ENCODE results near the gene ASCL5. TPM values are rescaled to one million over a fixed set of nuclear protein-coding genes. Genes with fewer than 3 reads are reported as not detected.
A peak's percentile ranks its signal among the peaks of the same experiment; 100 is the strongest.

ASCL5 gene
- total RNA-seq, 1 donor from 2014 or later, result under 0.01 TPM

- TF ChIP-seq, protein P1, sequence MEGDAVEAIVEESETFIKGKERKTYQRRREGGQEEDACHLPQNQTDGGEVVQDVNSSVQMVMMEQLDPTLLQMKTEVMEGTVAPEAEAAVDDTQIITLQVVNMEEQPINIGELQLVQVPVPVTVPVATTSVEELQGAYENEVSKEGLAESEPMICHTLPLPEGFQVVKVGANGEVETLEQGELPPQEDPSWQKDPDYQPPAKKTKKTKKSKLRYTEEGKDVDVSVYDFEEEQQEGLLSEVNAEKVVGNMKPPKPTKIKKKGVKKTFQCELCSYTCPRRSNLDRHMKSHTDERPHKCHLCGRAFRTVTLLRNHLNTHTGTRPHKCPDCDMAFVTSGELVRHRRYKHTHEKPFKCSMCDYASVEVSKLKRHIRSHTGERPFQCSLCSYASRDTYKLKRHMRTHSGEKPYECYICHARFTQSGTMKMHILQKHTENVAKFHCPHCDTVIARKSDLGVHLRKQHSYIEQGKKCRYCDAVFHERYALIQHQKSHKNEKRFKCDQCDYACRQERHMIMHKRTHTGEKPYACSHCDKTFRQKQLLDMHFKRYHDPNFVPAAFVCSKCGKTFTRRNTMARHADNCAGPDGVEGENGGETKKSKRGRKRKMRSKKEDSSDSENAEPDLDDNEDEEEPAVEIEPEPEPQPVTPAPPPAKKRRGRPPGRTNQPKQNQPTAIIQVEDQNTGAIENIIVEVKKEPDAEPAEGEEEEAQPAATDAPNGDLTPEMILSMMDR (IDR thresholded peaks at IDR 0.05; ENCODE audit: insufficient read depth, low read length, severe bottlenecking), result no peak
- peak; percentile 33 for DNase-seq (ENCODE audit: low read depth)
- Histone ChIP-seq H3K4me3 (ENCODE audit: low read depth, low read length) (no peak overlapping the region), H3K27me3 (ENCODE audit: control insufficient read depth, insufficient read depth, low read length) (peaks cover 6% of the 10 kb centered on the region), H3K36me3 (ENCODE audit: control insufficient read depth, insufficient read depth, low read length) (no peaks in the 10 kb centered on the region)
- FAIRE-seq, result no peak
These were observed 921 bp upstream of the ASCL5 start for GRCh38 chr1:201127755-201128455.

GRCh38 chr1:201126463-201126831 lies 537 bp downstream of the ASCL5 start:
- TF ChIP-seq, protein P1 (IDR thresholded peaks at IDR 0.05; ENCODE audit: insufficient read depth, low read length, severe bottlenecking), result no peak
- peaks cover 6% of the 10 kb centered on the region for H3K27me3 ChIP-seq (ENCODE audit: control insufficient read depth, insufficient read depth, low read length)
- H3K4me3 ChIP-seq (ENCODE audit: low read depth, low read length), result no peak overlapping the region
- H3K36me3 ChIP-seq (ENCODE audit: control insufficient read depth, insufficient read depth, low read length), result no peaks in the 10 kb centered on the region
- DNase-seq (ENCODE audit: low read depth) (no peak), FAIRE-seq (no peak)

GRCh38 chr1:201125800-201126199 lies 1.2 kb downstream of the ASCL5 start:
- Histone ChIP-seq H3K27me3 (ENCODE audit: control insufficient read depth, insufficient read depth, low read length) (peaks cover 6% of the 10 kb centered on the region), H3K36me3 (ENCODE audit: control insufficient read depth, insufficient read depth, low read length) (no peaks in the 10 kb centered on the region), H3K4me3 (ENCODE audit: low read depth, low read length) (no peak overlapping the region)
- DNase-seq (ENCODE audit: low read depth), result no peak
- TF ChIP-seq, protein P1 (IDR thresholded peaks at IDR 0.05; ENCODE audit: insufficient read depth, low read length, severe bottlenecking), result no peak
- no peak for FAIRE-seq

DNA sequence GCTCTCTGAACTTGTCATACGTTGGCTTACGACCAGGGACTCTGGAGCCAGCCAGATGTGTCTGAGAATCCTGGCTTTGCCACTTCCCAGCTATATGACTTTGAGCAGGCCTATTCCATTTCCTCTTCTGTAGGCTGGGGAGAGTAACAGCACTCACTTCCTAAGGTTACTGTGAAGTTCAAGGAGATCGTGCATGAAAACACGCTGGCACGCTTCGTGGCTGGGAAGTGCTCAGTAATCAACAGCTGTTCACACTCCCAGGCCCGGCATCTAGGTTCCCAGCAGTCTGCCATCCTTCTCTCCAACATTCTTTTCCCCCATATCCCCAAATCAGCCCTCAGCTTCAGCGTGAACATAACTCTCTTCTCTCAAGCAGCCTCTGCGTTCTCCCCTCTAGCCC lies 2.0 kb downstream of the ASCL5 start:
- DNase-seq (ENCODE audit: low read depth), result no peak
- no peaks in the 10 kb centered on the region for H3K36me3 ChIP-seq (ENCODE audit: control insufficient read depth, insufficient read depth, low read length)
- peaks cover 7% of the 10 kb centered on the region for H3K27me3 ChIP-seq (ENCODE audit: control insufficient read depth, insufficient read depth, low read length)
- peak; percentile 47 for FAIRE-seq
- TF ChIP-seq, protein P1 (IDR thresholded peaks at IDR 0.05; ENCODE audit: insufficient read depth, low read length, severe bottlenecking), result no peak
- no peak overlapping the region for H3K4me3 ChIP-seq (ENCODE audit: low read depth, low read length)

- FAIRE-seq, result no peak
- no peak overlapping the region for H3K4me3 ChIP-seq (ENCODE audit: low read depth, low read length)
- peaks cover 7% of the 10 kb centered on the region for H3K27me3 ChIP-seq (ENCODE audit: control insufficient read depth, insufficient read depth, low read length)
- DNase-seq (ENCODE audit: low read depth), result peak; percentile 86
- TF ChIP-seq, protein P1 (IDR thresholded peaks at IDR 0.05; ENCODE audit: insufficient read depth, low read length, severe bottlenecking), result no peak
- no peaks in the 10 kb centered on the region for H3K36me3 ChIP-seq (ENCODE audit: control insufficient read depth, insufficient read depth, low read length)
These were observed 3.1 kb downstream of the ASCL5 start for GRCh38 chr1:201123866-201124265.

Measured in bronchial epithelial cell (primary cell).